HL-60 (cell line): ENCODE data around the gene LIPH.
"Not testable (repeated sequence)": the region's sequence is repeated elsewhere in the genome, so short reads cannot be mapped to it uniquely, and the experiment has no call there.

Experiments
- GABPA ChIP-seq: IDR thresholded peaks from 2 replicates; pipeline ENCODE4 v1.6.1; 2012; ENCODE audit warnings: low read depth
- SPI1 ChIP-seq: IDR thresholded peaks from 2 replicates; pipeline ENCODE4 v1.6.1; 2012; ENCODE audit warnings: low read depth, mild to moderate bottlenecking, borderline replicate concordance
- TF ChIP-seq, protein P1 (sequence below): IDR thresholded peaks from one replicate; pipeline ENCODE4 v1.5.1; 2011; ENCODE audit warnings: low read length, control low read depth, inconsistent platforms; ENCODE audit not compliant: insufficient read depth
- TF ChIP-seq, protein P2 (sequence below): IDR thresholded peaks from 2 replicates; pipeline ENCODE4 v1.6.1; 2012; ENCODE audit warnings: low read depth; ENCODE audit not compliant: insufficient replicate concordance

GRCh38 chr3:185474922-185475321 lies 77.5 kb downstream of the LIPH start:
- TF ChIP-seq, protein P1, sequence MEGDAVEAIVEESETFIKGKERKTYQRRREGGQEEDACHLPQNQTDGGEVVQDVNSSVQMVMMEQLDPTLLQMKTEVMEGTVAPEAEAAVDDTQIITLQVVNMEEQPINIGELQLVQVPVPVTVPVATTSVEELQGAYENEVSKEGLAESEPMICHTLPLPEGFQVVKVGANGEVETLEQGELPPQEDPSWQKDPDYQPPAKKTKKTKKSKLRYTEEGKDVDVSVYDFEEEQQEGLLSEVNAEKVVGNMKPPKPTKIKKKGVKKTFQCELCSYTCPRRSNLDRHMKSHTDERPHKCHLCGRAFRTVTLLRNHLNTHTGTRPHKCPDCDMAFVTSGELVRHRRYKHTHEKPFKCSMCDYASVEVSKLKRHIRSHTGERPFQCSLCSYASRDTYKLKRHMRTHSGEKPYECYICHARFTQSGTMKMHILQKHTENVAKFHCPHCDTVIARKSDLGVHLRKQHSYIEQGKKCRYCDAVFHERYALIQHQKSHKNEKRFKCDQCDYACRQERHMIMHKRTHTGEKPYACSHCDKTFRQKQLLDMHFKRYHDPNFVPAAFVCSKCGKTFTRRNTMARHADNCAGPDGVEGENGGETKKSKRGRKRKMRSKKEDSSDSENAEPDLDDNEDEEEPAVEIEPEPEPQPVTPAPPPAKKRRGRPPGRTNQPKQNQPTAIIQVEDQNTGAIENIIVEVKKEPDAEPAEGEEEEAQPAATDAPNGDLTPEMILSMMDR: not testable (repeated sequence)
- TF ChIP-seq, protein P2, sequence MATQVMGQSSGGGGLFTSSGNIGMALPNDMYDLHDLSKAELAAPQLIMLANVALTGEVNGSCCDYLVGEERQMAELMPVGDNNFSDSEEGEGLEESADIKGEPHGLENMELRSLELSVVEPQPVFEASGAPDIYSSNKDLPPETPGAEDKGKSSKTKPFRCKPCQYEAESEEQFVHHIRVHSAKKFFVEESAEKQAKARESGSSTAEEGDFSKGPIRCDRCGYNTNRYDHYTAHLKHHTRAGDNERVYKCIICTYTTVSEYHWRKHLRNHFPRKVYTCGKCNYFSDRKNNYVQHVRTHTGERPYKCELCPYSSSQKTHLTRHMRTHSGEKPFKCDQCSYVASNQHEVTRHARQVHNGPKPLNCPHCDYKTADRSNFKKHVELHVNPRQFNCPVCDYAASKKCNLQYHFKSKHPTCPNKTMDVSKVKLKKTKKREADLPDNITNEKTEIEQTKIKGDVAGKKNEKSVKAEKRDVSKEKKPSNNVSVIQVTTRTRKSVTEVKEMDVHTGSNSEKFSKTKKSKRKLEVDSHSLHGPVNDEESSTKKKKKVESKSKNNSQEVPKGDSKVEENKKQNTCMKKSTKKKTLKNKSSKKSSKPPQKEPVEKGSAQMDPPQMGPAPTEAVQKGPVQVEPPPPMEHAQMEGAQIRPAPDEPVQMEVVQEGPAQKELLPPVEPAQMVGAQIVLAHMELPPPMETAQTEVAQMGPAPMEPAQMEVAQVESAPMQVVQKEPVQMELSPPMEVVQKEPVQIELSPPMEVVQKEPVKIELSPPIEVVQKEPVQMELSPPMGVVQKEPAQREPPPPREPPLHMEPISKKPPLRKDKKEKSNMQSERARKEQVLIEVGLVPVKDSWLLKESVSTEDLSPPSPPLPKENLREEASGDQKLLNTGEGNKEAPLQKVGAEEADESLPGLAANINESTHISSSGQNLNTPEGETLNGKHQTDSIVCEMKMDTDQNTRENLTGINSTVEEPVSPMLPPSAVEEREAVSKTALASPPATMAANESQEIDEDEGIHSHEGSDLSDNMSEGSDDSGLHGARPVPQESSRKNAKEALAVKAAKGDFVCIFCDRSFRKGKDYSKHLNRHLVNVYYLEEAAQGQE: not testable (repeated sequence)
- TF ChIP-seq GABPA, SPI1: not testable (repeated sequence)
